ENCODE results near the gene PRXL2C. TPM values are rescaled to one million over a fixed set of nuclear protein-coding genes. Genes with fewer than 3 reads are reported as not detected.

The PRXL2C gene
- total RNA-seq, 1 donor from 2014 or later = 15.0 TPM

- no peaks in the 10 kb centered on the region for H3K27me3 ChIP-seq
- peak in 1 of 2 donors; percentile 10 for TF ChIP-seq POLR2AphosphoS5 (IDR thresholded peaks at IDR 0.05; ENCODE audit: insufficient read depth in 1 of 2, low read depth in 1 of 2)
- TF ChIP-seq POLR2A (IDR thresholded peaks at IDR 0.05) = no peak
- TF ChIP-seq CTCF (IDR thresholded peaks at IDR 0.05) = no peak
- H3K36me3 ChIP-seq = peaks cover 0 to 52% of the 10 kb centered on the region in 2 donors
- no peaks in the 10 kb centered on the region for H3K9me3 ChIP-seq
- H3K27ac ChIP-seq = peak overlapping the region; percentile 51
- DNase-seq (ENCODE audit: extremely low spot score in 2 of 2) = no peak
- H3K4me3 ChIP-seq = no peak overlapping the region
- no peaks in the 10 kb centered on the region for H3K4me1 ChIP-seq
- intact Hi-C loops (cut with DNase I) = no loop called here
These were observed 8.8 kb downstream of the PRXL2C start for GRCh38 chr9:96646081-96646991.

DNA sequence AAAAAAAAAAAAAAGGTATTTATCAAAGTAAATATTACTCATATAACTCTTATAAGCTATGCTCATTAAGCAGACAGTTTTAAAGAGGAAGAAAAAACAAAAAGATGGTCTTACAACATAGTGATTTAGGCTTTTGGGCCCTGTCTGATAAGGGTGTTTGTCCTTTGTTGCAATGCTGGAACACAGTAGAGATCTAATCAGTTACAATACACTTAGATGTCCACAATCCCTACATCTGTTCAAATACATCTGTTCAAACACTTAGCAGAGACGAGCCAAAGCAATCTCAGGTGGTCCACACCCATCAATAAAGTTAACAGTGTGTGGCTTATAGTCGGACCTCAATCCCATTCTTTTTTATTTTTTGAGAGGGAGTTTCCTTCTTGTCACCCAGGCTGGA lies 11.0 kb downstream of the PRXL2C start:
- intact Hi-C loops (cut with DNase I) = no loop called here
- no peaks in the 10 kb centered on the region for H3K27me3 ChIP-seq
- DNase-seq (ENCODE audit: extremely low spot score in 2 of 2) = no peak
- no peaks in the 10 kb centered on the region for H3K9me3 ChIP-seq
- H3K4me3 ChIP-seq = no peak overlapping the region
- H3K36me3 ChIP-seq = peaks cover 0 to 33% of the 10 kb centered on the region in 2 donors
- TF ChIP-seq CTCF (IDR thresholded peaks at IDR 0.05) = no peak
- no peak for TF ChIP-seq POLR2A (IDR thresholded peaks at IDR 0.05)
- TF ChIP-seq POLR2AphosphoS5 (IDR thresholded peaks at IDR 0.05; ENCODE audit: insufficient read depth in 1 of 2, low read depth in 1 of 2) = no peak
- no peak overlapping the region for H3K27ac ChIP-seq
- no peaks in the 10 kb centered on the region for H3K4me1 ChIP-seq

DNA sequence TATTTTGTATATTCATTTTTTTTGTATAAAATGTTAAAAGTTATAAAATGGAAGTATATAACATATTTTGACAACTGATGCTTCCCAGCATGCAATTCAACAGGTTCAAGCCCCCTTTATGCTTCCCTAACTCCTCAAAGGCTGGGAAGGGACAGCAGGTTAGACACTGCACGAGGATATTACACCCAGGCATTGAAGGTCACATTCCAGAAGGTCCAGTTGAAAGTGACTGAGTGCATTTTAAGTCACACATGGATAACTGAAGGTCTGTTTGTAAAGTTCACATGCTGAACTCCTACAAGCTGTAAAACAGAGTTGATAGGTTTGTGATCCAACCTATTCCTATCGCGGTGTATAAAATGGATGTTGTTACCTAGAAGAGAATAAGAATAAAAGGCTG lies 13.6 kb downstream of the PRXL2C start:
- Histone ChIP-seq H3K27ac (no peak overlapping the region), H3K4me1 (no peaks in the 10 kb centered on the region), H3K4me3 (no peak overlapping the region), H3K9me3 (no peaks in the 10 kb centered on the region), H3K36me3 (peaks cover 0 to 17% of the 10 kb centered on the region in 2 donors), H3K27me3 (no peaks in the 10 kb centered on the region)
- DNase-seq (ENCODE audit: extremely low spot score in 2 of 2) = no peak
- intact Hi-C loops (cut with DNase I) = no loop called here
- no peak for TF ChIP-seq POLR2A (IDR thresholded peaks at IDR 0.05)
- TF ChIP-seq CTCF (IDR thresholded peaks at IDR 0.05) = no peak
- TF ChIP-seq POLR2AphosphoS5 (IDR thresholded peaks at IDR 0.05; ENCODE audit: insufficient read depth in 1 of 2, low read depth in 1 of 2) = no peak

GRCh38 chr9:96638606-96639364 lies 16.3 kb downstream of the PRXL2C start:
- no peak for DNase-seq (ENCODE audit: extremely low spot score in 2 of 2)
- Histone ChIP-seq H3K27me3 (no peaks in the 10 kb centered on the region), H3K27ac (no peak overlapping the region), H3K36me3 (peaks cover 0 to 2% of the 10 kb centered on the region in 2 donors), H3K9me3 (no peaks in the 10 kb centered on the region), H3K4me1 (no peaks in the 10 kb centered on the region), H3K4me3 (no peak overlapping the region)
- TF ChIP-seq CTCF (IDR thresholded peaks at IDR 0.05) (no peak), POLR2A (IDR thresholded peaks at IDR 0.05) (no peak), POLR2AphosphoS5 (IDR thresholded peaks at IDR 0.05; ENCODE audit: insufficient read depth in 1 of 2, low read depth in 1 of 2) (no peak)
- intact Hi-C loops (cut with DNase I) = no loop called here

All from vagina (tissue), 2 donors.